ENCODE measurements around the gene ILDR2.
"Not testable (repeated sequence)": the region's sequence is repeated elsewhere in the genome, so short reads cannot be mapped to it uniquely, and the experiment has no call there.

ILDR2 gene

DNA sequence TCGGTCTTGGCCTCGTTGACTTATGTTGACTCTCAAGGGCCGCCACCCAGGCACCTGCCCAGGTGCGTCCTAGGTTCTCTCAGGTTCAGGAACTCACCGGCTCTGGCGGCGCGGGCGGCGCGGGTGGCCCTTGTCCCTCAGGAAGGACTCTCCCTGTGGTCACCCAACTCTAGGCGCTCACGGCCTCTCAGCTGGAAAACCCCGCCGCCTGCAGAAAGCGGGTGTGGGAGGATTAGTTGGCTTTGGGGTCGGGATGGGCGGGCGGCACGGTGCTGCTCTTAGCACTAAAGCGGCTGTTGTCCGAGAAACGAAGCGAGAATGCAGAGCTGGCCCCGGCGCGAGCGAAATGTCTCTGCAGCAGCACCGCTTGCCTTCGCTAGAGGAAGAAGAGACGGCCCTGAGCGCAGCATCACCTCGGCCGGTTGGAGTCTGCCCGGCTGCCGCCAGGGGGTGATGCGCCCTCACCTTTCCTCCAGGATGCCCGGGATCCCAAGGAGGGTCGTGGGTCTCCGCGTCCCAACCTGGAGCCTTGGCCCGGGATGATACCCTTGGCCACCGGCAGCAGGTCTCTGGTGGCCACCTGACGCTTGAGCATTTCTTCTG, 91.2 kb downstream of the ILDR2 start:
- DNase-seq (ENCODE audit: low spot score) = no peak

DNA sequence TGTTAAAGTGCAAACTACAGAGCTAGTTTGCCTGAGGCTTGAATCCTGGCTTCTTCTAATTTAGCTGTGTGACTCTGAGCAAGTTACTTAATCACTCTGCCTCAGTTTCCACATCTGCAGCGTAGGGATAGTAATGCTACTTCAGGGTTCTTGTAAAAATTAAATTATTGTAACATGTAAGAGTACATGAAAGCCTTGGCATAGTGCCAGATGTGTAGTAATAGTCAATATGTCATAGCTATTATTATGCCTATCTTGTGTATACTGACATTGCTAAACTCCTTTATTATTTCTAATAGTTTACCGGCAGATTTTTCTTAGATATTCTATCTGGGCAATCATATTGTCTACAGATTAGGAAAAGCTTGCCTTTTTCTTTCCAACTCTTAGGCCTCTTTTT, 92.4 kb downstream of the ILDR2 start:
- DNase-seq (ENCODE audit: low spot score) = no peak

DNA sequence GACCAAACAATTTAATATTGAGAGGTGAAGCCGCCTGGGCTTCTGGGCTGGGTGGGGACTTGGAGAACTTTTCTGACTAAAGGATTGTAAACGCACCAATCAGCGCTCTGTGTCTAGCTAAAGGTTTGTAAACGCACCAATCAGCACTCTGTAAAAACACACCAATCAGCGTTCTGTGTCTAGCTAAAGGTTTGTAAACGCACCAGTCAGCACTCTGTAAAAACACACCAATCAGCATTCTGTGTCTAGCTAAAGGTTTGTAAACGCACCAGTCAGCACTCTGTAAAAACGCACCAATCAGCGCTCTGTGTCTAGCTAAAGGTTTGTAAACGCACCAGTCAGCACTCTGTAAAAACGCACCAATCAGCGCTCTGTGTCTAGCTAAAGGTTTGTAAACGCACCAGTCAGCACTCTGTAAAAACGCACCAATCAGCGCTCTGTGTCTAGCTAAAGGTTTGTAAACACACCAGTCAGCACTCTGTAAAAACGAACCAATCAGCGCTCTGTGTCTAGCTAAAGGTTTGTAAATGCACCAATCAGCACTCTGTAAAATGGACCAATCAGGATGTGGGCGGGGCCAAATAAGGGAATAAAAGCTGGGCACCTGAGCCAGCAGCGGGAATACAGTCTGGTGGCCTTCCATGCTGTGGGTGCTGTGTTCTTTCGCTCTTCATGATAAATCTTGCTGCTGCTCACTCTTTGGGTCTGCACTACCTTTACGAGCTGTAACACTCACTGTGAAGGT, 97.0 kb downstream of the ILDR2 start:
- DNase-seq (ENCODE audit: low spot score) = not testable (repeated sequence)

DNA sequence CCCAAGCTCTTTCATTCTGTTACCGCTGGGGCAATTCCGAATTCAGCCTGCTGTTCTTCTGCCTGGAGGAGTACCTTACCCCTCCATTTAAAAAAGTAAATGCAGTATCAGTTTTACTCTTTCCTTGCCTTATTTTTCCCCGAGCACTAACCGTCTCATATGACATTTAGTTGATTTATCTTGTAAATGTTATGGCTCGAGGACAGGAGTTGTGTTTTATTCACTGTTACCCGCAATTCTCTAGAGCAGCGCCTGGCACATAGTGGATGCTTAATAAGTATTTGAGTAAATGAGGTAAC, 98.9 kb downstream of the ILDR2 start:
- DNase-seq (ENCODE audit: low spot score) = no peak

DNA sequence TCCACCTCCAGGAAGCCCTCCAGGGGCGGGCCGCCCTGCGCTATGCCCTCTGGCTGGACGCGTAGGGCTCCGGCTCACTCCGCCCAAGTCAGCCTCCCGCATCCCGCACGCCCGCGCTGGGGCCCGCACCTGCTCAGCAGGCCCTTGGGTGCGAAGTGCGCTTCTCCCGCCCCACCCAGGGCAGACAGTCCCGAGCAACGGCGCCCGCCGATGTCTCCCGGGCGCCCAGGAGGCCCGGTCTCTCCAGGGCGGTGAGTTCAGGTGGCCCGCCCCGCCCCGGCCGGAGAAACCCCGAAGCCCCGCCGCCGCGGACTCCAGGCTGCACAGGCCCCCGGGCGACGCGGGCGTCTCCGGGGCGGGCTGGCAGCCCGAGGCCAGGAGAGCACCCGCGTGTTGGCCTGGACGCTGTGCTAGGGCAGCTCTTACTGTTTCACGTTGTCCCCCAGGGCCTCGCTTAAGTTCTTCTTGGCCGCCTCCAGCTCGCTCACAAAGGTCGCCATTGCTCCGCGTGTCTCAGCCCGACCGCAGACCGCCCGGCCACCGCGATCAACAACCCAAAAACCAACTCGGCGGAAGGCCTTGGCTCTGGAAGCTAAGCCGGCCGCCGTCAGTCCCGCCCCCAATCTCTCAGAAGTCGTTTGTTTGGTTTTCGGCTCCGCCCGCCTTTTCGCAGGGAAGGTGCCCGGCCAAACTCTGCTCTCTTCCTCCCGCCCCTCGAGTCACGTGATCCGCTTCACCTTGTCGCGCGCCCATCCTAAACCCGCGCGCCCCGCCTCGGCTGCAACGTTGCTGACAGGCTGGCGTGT, 99.4 kb downstream of the ILDR2 start, which contains the start of gene TADA1:
TADA1 (minus strand) TSS at position 531 of the 806 bp plus-strand sequence; CDS start at position 500, 31 bp downstream.
- peak; percentile 98 for DNase-seq (ENCODE audit: low spot score)

DNA sequence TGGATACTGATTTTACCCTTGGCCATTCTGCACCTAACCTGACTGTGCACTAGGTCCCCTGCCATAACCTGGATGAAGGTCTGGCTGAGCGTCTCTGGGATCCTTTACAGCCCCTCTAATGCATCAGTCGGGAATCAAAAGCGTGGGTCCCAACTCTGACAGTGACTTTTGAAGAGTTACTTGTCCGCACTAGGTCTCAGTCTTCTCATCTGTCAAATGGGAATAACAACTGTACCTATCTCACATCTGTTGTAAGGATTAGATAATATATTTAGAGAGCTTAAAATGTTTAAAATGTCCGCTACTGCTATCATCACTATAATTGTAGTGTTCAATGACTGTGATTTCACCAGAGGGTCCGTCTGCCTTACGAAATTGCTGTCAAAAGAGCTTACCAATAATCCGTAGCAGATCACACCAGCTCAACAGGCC, 100.0 kb downstream of the ILDR2 start:
- no peak for DNase-seq (ENCODE audit: low spot score)

DNA sequence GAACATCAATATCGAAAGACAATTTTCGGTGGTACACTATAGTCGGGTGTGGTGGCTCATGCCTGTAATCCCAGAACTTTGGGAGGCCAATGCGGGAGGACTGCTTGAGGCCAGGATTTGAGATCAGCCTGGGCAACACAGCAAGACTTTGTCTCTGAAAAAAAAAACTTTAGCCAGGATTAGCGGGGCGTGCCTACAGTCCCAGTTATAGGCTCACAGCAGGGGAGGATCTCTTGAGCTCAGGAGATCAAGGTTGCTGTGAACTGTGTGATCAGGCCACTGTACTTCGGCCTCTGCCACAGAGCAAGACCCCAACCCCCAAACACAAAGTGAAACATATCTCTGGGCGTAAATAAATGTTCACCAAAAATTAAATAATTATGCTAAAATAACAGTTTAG, 100.9 kb downstream of the ILDR2 start:
- DNase-seq (ENCODE audit: low spot score) = peak; percentile 14

DNA sequence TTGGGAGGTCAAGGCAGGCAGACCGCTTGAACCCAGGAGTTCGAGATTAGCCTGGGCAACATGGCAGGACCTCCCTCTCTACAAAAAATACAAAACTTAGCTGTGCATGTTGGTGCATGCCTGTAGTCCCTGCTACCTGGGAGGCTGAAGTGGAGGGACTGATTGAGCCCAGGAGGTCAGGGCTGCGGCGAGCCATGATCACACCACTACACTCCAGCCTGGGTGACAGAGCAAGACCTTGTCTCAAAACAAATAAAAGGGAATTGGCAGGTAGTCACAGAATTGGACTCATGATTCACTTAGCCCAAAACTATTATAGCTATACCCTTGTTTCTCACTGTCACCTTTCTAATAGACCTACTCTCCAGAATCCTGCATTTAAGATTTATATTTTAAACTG, 104.8 kb downstream of the ILDR2 start:
- DNase-seq (ENCODE audit: low spot score) = no peak

DNA sequence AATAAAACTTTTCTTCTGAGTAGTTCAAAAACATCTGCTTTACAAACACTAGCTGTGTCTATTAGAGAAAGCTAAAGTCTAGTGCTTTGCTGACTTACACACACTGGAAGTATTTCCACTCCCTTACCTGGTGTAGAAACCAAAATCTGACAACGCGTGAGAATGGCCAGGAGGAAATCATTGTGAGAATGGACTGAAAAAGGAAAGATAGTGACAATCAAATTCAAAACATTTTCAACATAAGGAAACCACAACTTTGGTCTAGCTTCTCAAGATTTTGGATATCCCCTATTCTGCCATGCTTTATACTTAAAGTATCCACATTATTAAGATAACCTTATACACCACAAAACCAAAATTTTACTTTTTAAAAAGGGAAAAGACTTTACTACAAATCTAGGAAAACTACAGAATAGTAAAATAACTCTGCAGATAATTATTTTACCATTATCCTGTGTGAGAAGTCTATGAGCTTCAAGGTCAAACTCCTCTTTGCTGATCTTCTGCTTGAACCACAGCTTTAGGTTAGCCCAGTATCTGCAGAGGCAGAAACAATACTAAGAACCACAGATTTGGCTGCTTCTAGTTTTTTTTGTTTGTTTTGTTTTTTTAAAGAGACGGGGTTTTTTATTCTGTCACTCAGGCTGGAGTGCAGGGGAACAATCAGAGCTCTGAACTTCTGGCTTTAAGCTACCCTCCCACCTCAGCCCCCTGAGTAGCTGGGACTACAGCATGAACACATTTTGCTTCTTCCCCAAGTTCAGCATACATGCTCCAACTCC, 105.8 kb downstream of the ILDR2 start:
- no peak for DNase-seq (ENCODE audit: low spot score)

DNA sequence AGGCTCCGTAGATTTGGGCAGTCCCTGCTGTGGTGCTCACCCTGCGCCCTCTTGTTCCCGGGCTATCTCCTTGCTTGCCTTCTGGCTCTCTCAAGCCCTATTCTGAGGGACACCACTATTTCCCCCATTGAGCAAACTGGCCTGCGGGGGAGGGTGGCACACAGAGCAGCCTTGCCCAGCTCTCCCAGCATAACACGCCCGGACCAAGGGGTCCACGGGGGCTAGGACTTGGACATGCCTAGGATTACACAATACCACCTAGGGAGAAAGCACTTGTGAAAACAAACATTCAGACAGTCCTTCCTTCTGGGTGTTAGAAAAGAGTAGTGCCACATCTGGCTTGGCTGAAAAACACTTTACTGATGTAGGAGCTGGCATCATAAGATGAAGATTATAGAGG, 106.7 kb downstream of the ILDR2 start:
- no peak for DNase-seq (ENCODE audit: low spot score)

DNA sequence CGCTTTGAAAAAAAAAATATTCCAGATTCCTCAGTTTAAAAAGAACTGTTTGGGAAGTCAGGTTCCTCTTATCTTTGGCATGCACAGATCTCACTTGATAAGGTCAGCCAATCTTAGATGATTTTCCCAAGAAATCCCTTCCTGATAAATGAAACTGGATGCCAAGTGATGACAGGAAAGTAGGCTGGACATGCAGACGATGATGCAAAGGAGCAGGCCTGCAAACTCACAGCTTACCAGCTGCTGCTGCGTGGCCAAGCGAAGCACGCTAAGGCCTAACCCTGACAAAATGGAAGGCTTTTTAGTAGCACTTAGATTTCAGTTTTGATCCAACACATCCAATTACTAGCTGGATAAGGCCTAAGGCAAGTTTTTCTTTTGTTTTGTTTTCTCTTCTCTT, 109.4 kb downstream of the ILDR2 start:
- no peak for DNase-seq (ENCODE audit: low spot score)

DNA sequence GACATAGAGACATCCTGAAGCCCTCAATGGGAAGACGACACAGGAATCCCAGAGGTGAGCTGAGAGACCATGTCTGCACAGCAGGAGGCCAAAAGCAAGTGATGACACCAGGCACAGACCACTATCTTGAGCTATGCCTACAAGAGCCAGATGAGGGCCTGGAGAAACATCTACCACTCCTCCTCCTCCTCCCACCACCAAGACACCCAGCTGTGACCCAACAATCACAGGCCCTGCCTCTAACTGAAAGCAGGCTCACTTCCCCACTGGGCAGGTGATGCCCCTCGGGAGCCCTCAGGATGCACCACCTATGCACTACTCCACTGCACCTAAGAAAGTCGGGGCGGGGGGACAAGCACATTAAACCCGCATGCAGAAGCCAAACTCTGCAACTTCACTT, 115.7 kb downstream of the ILDR2 start:
- DNase-seq (ENCODE audit: low spot score) = no peak

DNA sequence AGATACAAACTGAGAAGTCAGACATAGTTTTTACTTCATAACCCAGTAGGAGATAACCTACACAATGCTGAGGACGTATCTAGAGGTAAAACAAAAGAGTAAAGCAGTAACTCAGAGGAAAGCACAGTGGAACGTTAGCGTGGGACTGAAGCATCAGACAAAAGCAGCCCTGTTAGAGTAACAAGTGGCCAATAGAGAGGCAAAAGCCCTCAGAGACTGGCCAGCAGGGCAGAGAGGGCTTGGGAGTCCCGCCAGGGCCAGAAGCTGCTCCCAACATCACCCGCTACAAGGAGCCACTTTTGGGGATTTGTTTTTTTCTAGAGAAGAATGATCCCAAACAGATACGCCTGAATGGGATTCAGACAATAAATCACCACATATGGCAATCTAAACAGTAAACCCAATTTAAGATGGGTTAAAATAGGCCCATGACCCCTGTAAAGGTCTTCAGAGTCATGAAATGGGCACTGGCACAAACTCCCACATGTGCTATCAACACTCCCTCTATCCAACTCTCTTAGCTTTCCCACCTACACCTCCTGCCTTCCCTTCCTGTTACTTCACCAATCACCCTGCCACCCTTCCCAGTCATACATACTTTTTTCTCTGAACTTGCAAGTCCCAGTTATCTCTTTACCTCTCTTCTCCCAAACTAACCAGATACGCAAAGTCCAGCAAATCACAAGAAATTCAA, 116.5 kb downstream of the ILDR2 start:
- DNase-seq (ENCODE audit: low spot score) = no peak
